ENCODE results near the gene PUS1.

PUS1 gene

GRCh38 chr12:131929581-131930456, 743 bp downstream of the PUS1 start:
- Histone ChIP-seq H3K27ac (peak overlapping the region; percentile 49), H2AFZ (ENCODE audit: low read depth) (no peak overlapping the region)

GRCh38 chr12:131930510-131930909, 1.4 kb downstream of the PUS1 start:
- no peak overlapping the region for H2AFZ ChIP-seq (ENCODE audit: low read depth)
- peak overlapping the region; percentile 76 for H3K4me2 ChIP-seq
- H3K9ac ChIP-seq, result peak overlapping the region; percentile 79; the same call in 1 of the 2 replicates
- TF ChIP-seq, protein P1, sequence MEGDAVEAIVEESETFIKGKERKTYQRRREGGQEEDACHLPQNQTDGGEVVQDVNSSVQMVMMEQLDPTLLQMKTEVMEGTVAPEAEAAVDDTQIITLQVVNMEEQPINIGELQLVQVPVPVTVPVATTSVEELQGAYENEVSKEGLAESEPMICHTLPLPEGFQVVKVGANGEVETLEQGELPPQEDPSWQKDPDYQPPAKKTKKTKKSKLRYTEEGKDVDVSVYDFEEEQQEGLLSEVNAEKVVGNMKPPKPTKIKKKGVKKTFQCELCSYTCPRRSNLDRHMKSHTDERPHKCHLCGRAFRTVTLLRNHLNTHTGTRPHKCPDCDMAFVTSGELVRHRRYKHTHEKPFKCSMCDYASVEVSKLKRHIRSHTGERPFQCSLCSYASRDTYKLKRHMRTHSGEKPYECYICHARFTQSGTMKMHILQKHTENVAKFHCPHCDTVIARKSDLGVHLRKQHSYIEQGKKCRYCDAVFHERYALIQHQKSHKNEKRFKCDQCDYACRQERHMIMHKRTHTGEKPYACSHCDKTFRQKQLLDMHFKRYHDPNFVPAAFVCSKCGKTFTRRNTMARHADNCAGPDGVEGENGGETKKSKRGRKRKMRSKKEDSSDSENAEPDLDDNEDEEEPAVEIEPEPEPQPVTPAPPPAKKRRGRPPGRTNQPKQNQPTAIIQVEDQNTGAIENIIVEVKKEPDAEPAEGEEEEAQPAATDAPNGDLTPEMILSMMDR (conservative IDR thresholded peaks at IDR 0.05; ENCODE audit: low read depth, low read length), result no peak
- H3K27me3 ChIP-seq (ENCODE audit: insufficient read depth, low read depth), result no peaks in the 10 kb centered on the region
- H3K79me2 ChIP-seq (ENCODE audit: insufficient read depth, low read depth), result peaks cover 14% of the 10 kb centered on the region
- no peaks in the 10 kb centered on the region for H4K20me1 ChIP-seq (ENCODE audit: insufficient read depth)
- H3K27ac ChIP-seq, result no peak overlapping the region
- no peaks in the 10 kb centered on the region for H3K36me3 ChIP-seq (ENCODE audit: insufficient read depth)
- peaks cover 12% of the 10 kb centered on the region for H3K4me1 ChIP-seq (ENCODE audit: low read depth, poor library complexity, severe bottlenecking)
- no peak overlapping the region for H3K4me3 ChIP-seq (IDR thresholded peaks at IDR 0.05; ENCODE audit: insufficient read depth, low read depth, low read length)

More at GRCh38 chr12:131929581-131930456, 743 bp downstream of the PUS1 start:
- H3K27me3 ChIP-seq (ENCODE audit: insufficient read depth, low read depth), result no peaks in the 10 kb centered on the region
- H3K79me2 ChIP-seq (ENCODE audit: insufficient read depth, low read depth), result peaks cover 14% of the 10 kb centered on the region
- peak overlapping the region; percentile 79; the same call in 1 of the 2 replicates for H3K9ac ChIP-seq
- no peaks in the 10 kb centered on the region for H4K20me1 ChIP-seq (ENCODE audit: insufficient read depth)
- peak overlapping the region; percentile 76 for H3K4me2 ChIP-seq
- peaks cover 15% of the 10 kb centered on the region for H3K4me1 ChIP-seq (ENCODE audit: low read depth, poor library complexity, severe bottlenecking)
- TF ChIP-seq, protein P1 (conservative IDR thresholded peaks at IDR 0.05; ENCODE audit: low read depth, low read length), result no peak
- no peaks in the 10 kb centered on the region for H3K36me3 ChIP-seq (ENCODE audit: insufficient read depth)
- H3K4me3 ChIP-seq (IDR thresholded peaks at IDR 0.05; ENCODE audit: insufficient read depth, low read depth, low read length), result no peak overlapping the region

DNA sequence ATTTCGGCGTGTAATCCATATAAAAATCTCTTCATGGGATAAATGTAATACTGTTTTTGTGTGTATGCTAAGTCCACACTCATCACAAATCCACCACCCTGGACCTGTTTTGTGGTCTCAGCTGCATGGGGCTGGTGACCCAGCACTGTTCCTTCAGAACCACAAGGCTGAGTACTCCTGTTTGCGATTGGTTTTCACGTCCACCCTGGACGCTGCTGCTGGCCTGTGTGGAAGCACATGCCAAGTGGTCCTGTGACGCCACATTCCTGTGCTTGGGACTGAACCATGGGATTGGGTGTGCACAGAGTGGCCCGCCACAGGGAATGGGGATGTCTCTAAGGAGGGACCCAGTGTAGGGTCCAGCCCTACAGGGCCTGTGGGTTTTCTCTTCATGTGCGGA, 4.3 kb downstream of the PUS1 start:
- Histone ChIP-seq H3K9ac (no peak overlapping the region), H3K27me3 (ENCODE audit: insufficient read depth, low read depth) (no peaks in the 10 kb centered on the region), H3K36me3 (ENCODE audit: insufficient read depth) (no peaks in the 10 kb centered on the region), H3K79me2 (ENCODE audit: insufficient read depth, low read depth) (peaks cover 14% of the 10 kb centered on the region), H2AFZ (ENCODE audit: low read depth) (no peak overlapping the region), H3K27ac (no peak overlapping the region), H4K20me1 (ENCODE audit: insufficient read depth) (no peaks in the 10 kb centered on the region), H3K4me2 (no peak overlapping the region), H3K4me3 (IDR thresholded peaks at IDR 0.05; ENCODE audit: insufficient read depth, low read depth, low read length) (no peak overlapping the region), H3K4me1 (ENCODE audit: low read depth, poor library complexity, severe bottlenecking) (peaks cover 8% of the 10 kb centered on the region)
- TF ChIP-seq, protein P1 (conservative IDR thresholded peaks at IDR 0.05; ENCODE audit: low read depth, low read length), result no peak

DNA sequence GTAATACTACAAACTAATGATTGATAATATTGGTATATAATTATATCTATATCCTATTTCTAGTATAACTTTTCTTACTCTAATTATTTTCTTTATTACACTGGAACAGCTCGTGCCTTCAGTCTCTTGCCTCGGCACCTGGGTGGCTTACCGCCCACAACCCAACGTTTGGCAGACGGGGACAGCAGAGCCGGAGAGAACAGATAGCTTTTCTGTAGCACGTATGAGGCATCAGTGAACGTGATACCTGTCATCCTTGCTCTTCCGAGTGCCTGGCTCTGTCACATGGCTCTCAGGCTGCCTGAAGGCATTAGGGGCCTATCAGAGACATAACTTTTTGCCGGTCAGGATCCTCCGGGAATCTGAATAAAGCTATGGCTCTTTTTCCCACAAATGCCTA, 5.5 kb downstream of the PUS1 start:
- Histone ChIP-seq H4K20me1 (ENCODE audit: insufficient read depth) (no peaks in the 10 kb centered on the region), H2AFZ (ENCODE audit: low read depth) (no peak overlapping the region), H3K4me1 (ENCODE audit: low read depth, poor library complexity, severe bottlenecking) (peaks cover 8% of the 10 kb centered on the region), H3K79me2 (ENCODE audit: insufficient read depth, low read depth) (peaks cover 14% of the 10 kb centered on the region), H3K27me3 (ENCODE audit: insufficient read depth, low read depth) (no peaks in the 10 kb centered on the region), H3K4me3 (IDR thresholded peaks at IDR 0.05; ENCODE audit: insufficient read depth, low read depth, low read length) (no peak overlapping the region), H3K36me3 (ENCODE audit: insufficient read depth) (no peaks in the 10 kb centered on the region), H3K27ac (no peak overlapping the region), H3K4me2 (no peak overlapping the region), H3K9ac (no peak overlapping the region)
- TF ChIP-seq, protein P1 (conservative IDR thresholded peaks at IDR 0.05; ENCODE audit: low read depth, low read length), result no peak

All from KMS-11 (cell line).